Mesothelial cell of epicardium (in vitro differentiated cells): ENCODE data around the gene SERINC4. TPM values are rescaled to one million over a fixed set of nuclear protein-coding genes. Genes with fewer than 3 reads are reported as not detected.
A peak's percentile ranks its signal among the peaks of the same experiment; 100 is the strongest.

Source experiments
- DNase-seq, 2 experiments: peaks; one replicate each; pipeline ENCODE4 v3.0.0; 2021; ENCODE audit warnings: low spot score in 2 of 2; ENCODE audit not compliant: unreplicated experiment in 2 of 2
- H3K27ac Mint-ChIP-seq: 2 replicates; pipeline ENCODE4 v1.8.0; 2021; ENCODE audit warnings: mixed read lengths
- H3K27me3 Mint-ChIP-seq: 2 replicates; pipeline ENCODE4 v1.8.0; 2021; ENCODE audit warnings: low read depth, mixed read lengths
- H3K36me3 Mint-ChIP-seq: 2 replicates; pipeline ENCODE4 v1.8.0; 2021; ENCODE audit warnings: mixed read lengths
- H3K4me1 Mint-ChIP-seq: 2 replicates; pipeline ENCODE4 v1.8.0; 2021; ENCODE audit warnings: mixed read lengths
- H3K4me3 Mint-ChIP-seq: 2 replicates; pipeline ENCODE4 v1.8.0; 2021; ENCODE audit warnings: mild to moderate bottlenecking, moderate library complexity, mixed read lengths
- H3K9me3 Mint-ChIP-seq: 2 replicates; pipeline ENCODE4 v1.8.0; 2021; ENCODE audit warnings: mixed read lengths
- total RNA-seq: library from RNA; stranded (reverse); gene quantifications from 3 replicates; pipeline ENCODE4 v1.2.1, GENCODE V29; 2021
- TF ChIP-seq, protein P1 (sequence below): fragments of 200-600 bp; sonication (generic); IDR thresholded peaks from one replicate; pipeline ENCODE4 v1.5.0; 2021; ENCODE audit warnings: antibody characterized with exemption; ENCODE audit not compliant: unreplicated experiment

Gene SERINC4
- total RNA-seq, 1 donor from 2014 or later = 0.20 TPM

DNA sequence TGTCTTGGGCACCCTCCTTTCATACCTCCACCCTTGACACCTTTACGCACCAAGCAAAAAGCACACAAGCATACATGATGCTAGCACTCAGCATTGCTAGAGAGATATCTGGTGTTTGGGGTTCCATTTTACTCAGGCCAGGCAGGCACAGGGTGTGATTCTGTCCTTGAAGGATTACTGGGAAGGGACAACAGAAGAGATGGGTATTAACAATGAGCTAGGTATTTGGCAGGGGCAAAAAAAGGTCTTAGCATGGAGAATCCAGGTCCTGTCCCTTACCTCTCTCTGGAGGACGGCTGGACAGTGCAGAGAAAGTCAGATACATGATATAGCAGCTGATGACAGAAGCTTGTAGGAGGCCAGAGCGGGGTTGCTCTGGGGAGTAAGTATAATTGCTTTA lies 3.5 kb downstream of the SERINC4 start:
- Mint-ChIP-seq H3K36me3 (peaks cover 30% of the 10 kb centered on the region), H3K27ac (peak overlapping the region; percentile 32), H3K4me1 (peaks cover 42% of the 10 kb centered on the region), H3K9me3 (no peaks in the 10 kb centered on the region), H3K4me3 (no peak overlapping the region), H3K27me3 (no peaks in the 10 kb centered on the region)
- TF ChIP-seq, protein P1, sequence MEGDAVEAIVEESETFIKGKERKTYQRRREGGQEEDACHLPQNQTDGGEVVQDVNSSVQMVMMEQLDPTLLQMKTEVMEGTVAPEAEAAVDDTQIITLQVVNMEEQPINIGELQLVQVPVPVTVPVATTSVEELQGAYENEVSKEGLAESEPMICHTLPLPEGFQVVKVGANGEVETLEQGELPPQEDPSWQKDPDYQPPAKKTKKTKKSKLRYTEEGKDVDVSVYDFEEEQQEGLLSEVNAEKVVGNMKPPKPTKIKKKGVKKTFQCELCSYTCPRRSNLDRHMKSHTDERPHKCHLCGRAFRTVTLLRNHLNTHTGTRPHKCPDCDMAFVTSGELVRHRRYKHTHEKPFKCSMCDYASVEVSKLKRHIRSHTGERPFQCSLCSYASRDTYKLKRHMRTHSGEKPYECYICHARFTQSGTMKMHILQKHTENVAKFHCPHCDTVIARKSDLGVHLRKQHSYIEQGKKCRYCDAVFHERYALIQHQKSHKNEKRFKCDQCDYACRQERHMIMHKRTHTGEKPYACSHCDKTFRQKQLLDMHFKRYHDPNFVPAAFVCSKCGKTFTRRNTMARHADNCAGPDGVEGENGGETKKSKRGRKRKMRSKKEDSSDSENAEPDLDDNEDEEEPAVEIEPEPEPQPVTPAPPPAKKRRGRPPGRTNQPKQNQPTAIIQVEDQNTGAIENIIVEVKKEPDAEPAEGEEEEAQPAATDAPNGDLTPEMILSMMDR = no peak
- no peak for DNase-seq

DNA sequence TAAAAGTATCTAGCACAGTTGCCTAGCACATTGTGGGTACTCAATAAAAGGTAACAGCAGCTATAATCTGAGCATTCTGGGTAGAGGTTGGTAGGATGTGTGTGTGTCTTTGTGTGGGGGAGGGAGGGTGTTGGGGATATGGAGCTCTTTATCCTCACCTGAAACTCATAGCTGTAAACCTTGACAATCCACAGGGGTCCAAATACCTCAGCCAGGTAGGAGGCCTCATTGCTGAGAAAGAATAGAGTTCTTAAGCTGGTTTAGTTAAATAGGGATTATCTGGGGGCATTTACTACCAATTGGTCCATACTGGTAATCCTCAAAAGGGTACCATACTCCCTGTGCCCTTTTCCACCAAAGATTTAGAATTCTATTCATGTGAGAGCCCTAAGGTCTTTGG lies 4.0 kb downstream of the SERINC4 start:
- Mint-ChIP-seq H3K4me1 (peaks cover 38% of the 10 kb centered on the region), H3K36me3 (peaks cover 30% of the 10 kb centered on the region), H3K27me3 (no peaks in the 10 kb centered on the region), H3K27ac (no peak overlapping the region), H3K9me3 (no peaks in the 10 kb centered on the region), H3K4me3 (no peak overlapping the region)
- TF ChIP-seq, protein P1 = no peak
- no peak for DNase-seq

GRCh38 chr15:43795197-43795596 lies 4.8 kb downstream of the SERINC4 start:
- H3K27me3 Mint-ChIP-seq = no peaks in the 10 kb centered on the region
- no peak for DNase-seq
- H3K4me3 Mint-ChIP-seq = no peak overlapping the region
- peaks cover 33% of the 10 kb centered on the region for H3K4me1 Mint-ChIP-seq
- peaks cover 28% of the 10 kb centered on the region for H3K36me3 Mint-ChIP-seq
- H3K27ac Mint-ChIP-seq = no peak overlapping the region
- TF ChIP-seq, protein P1 = no peak
- H3K9me3 Mint-ChIP-seq = no peaks in the 10 kb centered on the region

GRCh38 chr15:43794269-43795037 lies 5.6 kb downstream of the SERINC4 start:
- Mint-ChIP-seq H3K36me3 (peaks cover 27% of the 10 kb centered on the region), H3K9me3 (no peaks in the 10 kb centered on the region), H3K4me3 (peak overlapping the region; percentile 99), H3K4me1 (peaks cover 30% of the 10 kb centered on the region), H3K27me3 (no peaks in the 10 kb centered on the region), H3K27ac (peak overlapping the region; percentile 99)
- DNase-seq = no peak
- TF ChIP-seq, protein P1 = no peak

DNA sequence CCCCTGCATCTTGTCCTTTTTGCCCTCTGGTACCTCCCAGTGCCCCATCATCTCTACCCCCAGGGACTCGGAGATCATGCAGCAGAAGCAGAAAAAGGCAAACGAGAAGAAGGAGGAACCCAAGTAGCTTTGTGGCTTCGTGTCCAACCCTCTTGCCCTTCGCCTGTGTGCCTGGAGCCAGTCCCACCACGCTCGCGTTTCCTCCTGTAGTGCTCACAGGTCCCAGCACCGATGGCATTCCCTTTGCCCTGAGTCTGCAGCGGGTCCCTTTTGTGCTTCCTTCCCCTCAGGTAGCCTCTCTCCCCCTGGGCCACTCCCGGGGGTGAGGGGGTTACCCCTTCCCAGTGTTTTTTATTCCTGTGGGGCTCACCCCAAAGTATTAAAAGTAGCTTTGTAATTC lies 6.4 kb downstream of the SERINC4 start:
- H3K4me3 Mint-ChIP-seq = peak overlapping the region; percentile 99
- TF ChIP-seq, protein P1 = no peak
- no peaks in the 10 kb centered on the region for H3K27me3 Mint-ChIP-seq
- peak overlapping the region; percentile 99 for H3K27ac Mint-ChIP-seq
- no peak for DNase-seq
- peaks cover 24% of the 10 kb centered on the region for H3K36me3 Mint-ChIP-seq
- peaks cover 28% of the 10 kb centered on the region for H3K4me1 Mint-ChIP-seq
- H3K9me3 Mint-ChIP-seq = no peaks in the 10 kb centered on the region
